HG02763 (cell line): Measurements from ENCODE around the gene LAMC1.
A peak's percentile ranks its signal among the peaks of the same experiment; 100 is the strongest.

Experiments
- ATAC-seq: cut with Tn5 transposase; IDR thresholded peaks from one replicate; pipeline ENCODE4 v1.9.1; 2021; ENCODE audit warnings: mild to moderate bottlenecking, moderate library complexity; ENCODE audit not compliant: unreplicated experiment

The LAMC1 gene

DNA sequence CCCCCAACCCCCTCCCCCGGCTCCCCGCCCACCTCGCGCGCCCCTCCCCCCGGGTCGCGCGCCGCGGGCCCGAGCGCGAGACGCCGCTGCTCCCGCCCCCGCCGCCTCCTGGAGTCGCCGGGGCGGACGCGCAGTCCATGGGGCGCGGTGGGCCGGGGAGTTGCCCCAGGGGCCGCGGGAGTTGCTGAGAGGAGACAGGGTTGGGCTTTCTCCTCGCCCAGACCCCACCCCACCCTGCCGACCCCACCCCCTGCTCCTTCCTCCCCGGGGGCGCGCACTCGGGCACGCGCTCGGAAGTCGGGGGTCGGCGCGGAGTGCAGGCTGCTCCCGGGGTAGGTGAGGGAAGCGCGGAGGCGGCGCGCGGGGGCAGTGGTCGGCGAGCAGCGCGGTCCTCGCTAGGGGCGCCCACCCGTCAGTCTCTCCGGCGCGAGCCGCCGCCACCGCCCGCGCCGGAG is at the start of gene LAMC1:
Gene LAMC1 (plus strand): TSS at position 275 of the 455 bp plus-strand sequence. CDS start 297 bp downstream, outside the sequence.
- ATAC-seq, result peak; percentile 32

DNA sequence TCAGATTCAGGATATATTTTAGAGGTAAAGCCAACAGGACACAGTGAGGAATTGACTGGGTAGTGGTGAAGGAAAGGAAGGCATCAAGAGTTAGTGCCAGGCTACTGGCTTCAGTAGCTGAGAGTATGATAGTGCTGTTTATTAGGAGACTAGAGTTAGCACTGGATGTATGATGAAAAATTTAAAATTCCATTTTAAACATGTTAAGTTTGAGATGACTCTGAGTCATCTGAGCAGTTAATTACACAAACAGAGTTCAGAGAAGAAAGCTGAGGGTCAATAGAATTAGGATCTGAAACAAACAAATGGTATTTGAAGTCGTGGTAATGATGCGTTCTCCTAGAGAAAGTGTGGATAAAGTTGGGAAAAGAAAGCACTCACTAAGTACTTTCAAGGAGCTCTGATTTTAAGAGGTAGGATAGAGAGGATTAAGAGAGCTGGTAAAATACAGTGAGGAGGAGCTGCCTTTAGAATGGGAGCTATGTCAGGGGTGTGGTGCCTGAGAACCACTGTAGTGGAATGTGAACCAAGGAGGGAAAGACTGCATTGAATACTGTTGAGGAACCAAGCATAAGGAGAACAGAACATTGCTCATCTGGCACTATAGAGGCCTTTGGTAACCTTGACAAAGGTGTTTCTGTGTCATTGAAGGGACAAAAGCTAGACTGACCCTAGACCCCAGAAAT is 48.6 kb upstream of the LAMC1 start:
- no peak for ATAC-seq

GRCh38 chr1:182977480-182977879 is 45.7 kb upstream of the LAMC1 start:
- no peak for ATAC-seq

DNA sequence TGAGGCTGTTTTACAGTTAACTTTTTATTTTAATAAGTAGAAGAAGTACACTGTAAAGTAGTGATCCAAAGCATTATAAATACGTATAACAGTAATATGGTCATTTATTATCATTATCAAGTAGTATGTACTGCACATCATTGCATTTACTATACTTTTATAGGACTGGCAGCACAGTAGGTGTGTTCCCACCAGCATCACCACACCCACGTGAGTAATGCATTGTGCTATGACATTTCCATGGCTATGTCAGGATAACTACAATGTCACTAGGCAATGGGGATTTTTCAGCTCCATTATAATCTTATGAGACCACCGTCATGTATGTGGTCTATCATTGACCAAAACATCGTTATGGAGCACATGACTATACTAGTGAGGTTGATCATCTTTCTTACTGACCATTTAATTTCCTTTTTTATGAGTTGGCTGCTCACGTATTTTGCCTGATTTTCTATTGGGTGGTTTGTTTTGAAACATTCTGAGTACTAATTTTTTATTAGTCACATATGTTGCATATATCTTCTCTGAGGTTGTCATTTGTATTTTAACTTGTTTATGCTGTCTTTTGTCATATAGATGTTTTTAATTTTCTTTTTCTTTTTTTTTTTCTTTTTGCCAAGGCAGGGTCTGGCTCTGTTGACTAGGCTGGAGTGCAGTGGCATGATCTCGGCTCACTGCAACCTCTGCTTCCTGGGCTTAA is 44.9 kb upstream of the LAMC1 start:
- ATAC-seq, result no peak

GRCh38 chr1:182984138-182984537 is 39.1 kb upstream of the LAMC1 start:
- no peak for ATAC-seq

GRCh38 chr1:182984621-182985020 is 38.6 kb upstream of the LAMC1 start:
- ATAC-seq, result no peak

GRCh38 chr1:182985876-182986275 is 37.3 kb upstream of the LAMC1 start:
- no peak for ATAC-seq

- no peak for ATAC-seq
Measured at GRCh38 chr1:182990413-182991144, 32.6 kb upstream of the LAMC1 start.

DNA sequence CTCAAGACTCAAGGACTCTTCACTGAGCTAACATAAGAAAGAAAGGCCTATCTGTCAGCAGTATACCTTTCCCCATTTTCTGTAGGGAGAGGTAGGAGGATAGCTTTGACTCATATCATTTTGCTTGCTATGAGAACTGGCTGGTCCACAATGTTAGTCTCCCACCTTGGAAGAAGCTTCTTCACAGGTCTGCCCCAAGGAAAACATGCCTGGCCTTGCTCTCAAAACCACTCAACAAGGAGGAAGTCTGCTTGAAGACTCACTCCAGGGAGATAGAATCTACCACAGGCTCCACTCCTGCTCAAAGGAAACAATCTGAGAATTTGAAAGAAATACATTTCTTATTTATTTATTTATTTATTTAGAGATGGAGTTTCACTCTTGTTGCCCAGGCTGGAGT is 29.5 kb upstream of the LAMC1 start:
- ATAC-seq, result no peak

GRCh38 chr1:182995894-182996293 is 27.3 kb upstream of the LAMC1 start:
- no peak for ATAC-seq

DNA sequence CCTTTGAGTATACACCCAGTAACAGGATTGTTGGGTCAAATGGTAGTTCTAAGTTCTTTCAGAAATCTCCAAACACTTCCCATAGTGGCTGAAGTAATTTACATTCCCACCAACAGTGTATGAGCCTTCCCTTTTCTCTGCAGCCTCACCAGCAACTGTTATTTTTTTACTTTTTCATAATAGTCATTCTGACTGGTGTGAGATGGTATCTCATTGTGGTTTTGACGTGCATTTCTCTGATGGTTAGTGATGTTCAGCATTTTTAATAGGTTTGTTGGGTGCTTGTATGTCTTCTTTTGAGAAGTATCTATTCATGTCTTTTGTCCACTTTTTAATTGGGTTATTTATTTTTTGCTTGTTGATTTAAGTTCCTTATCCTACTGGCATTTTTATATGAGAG is 26.4 kb upstream of the LAMC1 start:
- no peak for ATAC-seq

GRCh38 chr1:182998482-182998881 is 24.7 kb upstream of the LAMC1 start:
- no peak for ATAC-seq

DNA sequence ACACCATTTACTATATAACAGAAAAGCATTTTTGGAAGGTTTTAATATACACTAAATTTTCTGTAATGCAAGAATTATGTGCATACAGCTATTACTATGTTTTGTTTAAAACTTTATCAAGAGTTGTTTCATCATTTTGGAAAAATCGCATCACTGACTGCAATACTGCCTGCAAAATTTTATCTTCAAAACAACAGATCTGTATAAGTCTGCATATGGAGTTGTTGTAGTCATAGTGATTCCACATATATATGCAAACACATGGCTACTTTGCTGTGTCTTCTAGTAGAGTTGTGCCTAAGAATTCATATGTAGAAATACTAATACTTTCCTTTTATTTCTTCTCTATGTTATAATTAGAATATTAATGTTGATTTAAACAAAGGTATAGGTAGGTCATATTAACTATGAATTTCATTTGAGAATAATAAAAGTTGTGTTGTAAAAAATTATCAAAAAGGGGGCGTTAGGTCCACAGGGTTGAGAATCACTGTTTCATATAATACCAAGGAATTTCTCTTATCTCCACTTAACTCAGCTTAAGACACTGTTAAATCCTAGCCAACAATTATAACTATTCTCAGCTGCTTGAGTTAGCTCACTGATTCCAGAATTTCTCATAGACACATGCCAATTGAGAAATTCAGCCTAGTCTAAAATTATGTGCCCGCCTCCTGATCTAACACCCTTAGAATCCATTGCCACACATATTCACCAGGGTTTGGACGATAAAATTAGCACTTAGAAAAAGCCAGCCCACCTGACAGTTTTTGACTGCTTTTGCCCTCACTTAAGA is 22.9 kb upstream of the LAMC1 start:
- no peak for ATAC-seq

DNA sequence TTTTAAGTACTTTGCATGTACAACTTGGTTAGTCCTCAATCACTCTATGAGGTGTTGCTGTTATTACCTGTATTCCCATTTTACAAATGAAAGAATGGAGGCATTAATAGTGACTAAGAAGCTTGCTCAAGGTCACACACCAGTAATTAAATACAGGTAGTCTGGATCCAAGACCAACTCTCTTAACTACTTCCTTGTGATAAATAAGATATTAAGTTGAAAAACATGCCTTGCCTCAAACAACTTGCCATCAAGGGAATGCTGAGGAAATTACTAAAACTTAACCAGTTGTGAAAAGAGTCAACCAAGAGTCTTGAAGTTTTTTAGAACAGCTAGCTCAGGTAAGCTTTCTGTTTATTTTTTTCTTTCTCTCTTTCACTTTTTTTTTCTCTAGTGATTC is 21.0 kb upstream of the LAMC1 start:
- ATAC-seq, result no peak

GRCh38 chr1:183002797-183003196 is 20.4 kb upstream of the LAMC1 start:
- ATAC-seq, result no peak

- ATAC-seq, result no peak
Measured at GRCh38 chr1:183003203-183003602, 20.0 kb upstream of the LAMC1 start.

- no peak for ATAC-seq
Measured at GRCh38 chr1:183004141-183004540, 19.1 kb upstream of the LAMC1 start.

DNA sequence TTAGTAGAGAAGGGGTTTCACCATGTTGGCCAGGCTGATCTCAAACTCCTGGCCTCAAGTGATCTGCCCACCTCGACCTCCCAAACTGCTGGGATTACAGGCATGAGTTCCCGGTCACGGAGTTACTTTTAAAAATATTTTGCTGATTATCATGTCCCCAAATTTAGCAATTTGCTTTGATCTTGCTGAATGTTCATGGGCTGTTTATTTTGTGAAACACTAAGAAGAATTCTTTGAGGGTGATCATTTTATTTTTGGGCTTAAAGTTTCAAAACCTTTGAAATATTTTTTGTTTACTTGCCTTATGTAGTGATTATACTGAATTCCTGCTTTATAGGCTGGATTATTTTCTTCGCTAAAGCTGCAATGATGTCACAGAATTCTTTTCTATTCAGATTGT is 11.4 kb upstream of the LAMC1 start:
- no peak for ATAC-seq

- ATAC-seq, result no peak
Measured at GRCh38 chr1:183012301-183012994, 10.8 kb upstream of the LAMC1 start.

DNA sequence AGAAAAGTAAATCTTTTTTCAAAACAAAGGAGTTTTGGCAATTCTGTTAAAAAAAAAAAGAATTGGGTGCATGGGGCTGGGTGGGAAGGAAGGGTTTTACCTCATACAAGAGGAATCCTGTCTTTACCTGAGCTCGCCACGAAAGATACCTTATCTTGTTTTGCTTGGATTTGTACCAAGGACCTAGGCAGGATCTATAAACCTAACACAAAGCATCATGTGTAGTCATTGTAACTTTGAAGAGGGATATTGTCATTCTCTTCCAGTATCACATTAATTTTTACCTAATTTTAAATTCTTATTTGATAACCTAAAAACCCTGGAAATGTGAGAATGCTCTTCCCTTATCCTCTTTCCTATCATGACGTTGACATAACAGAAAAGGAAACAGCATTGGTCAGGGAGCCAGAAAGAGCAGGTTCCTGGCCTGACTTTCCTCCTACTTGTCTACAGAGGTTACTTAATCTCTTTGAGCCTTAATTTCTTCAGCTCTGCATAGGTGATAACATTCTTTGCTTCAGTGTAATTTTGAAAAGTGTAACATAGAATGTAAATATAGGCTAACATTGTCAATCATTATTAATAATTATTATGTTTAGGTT is 4.0 kb upstream of the LAMC1 start:
- no peak for ATAC-seq
